HG03097 (cell line): ENCODE results near the gene OGFOD1.

Source experiments
- ATAC-seq: cut with Tn5 transposase; IDR thresholded peaks from one replicate; pipeline ENCODE4 v1.9.1; 2021; ENCODE audit not compliant: unreplicated experiment, low FRiP score

OGFOD1 gene

GRCh38 chr16:56450986-56451752 is at the start of gene OGFOD1, which contains the start of gene NUDT21:
OGFOD1 (plus strand) TSS chr16:56451554; CDS start chr16:56451613, 59 bp downstream.
NUDT21 (minus strand) TSS chr16:56451332; CDS start chr16:56451202, 130 bp downstream.
- peak; percentile 98 for ATAC-seq

DNA sequence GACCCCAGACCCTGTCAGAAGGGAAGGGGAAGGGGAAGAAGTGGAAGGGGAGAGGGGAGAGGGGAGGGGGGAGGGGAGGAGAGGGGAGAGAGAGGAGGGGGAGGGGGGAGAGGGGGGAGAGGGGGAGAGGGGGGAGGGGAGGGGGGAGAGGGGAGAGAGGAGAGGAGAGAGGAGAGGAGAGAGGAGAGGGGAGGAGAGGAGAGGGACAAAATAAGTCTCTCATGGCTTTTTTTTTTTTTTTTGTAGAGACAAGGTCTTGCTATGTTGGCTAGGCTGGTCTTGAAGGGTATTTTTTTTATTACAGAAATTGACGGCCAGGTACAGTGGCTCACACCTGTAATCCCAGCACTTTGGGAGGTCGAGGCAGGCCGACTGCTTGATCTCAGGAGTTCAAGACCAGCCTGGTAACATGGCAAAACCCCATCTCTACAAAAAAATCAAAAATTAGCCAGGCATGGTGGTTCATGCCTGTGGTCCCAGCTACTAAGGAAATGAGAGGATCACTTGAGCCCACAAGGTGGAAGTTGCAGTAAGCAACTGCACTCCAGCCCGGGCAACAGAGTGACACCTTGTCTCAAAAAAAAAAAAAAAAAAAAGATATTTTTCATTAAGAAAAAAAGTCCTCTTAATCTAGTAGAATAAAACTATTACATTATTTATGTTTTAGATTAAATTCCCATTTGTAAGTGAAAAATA is 45.2 kb upstream of the OGFOD1 start:
- no peak for ATAC-seq

GRCh38 chr16:56408379-56409098 is 42.8 kb upstream of the OGFOD1 start:
- no peak for ATAC-seq

GRCh38 chr16:56409195-56409594 is 42.2 kb upstream of the OGFOD1 start:
- no peak for ATAC-seq

- ATAC-seq: no peak
Observed at GRCh38 chr16:56411123-56411522, 40.2 kb upstream of the OGFOD1 start.

- ATAC-seq: no peak
Observed at GRCh38 chr16:56411624-56412023, 39.7 kb upstream of the OGFOD1 start.

DNA sequence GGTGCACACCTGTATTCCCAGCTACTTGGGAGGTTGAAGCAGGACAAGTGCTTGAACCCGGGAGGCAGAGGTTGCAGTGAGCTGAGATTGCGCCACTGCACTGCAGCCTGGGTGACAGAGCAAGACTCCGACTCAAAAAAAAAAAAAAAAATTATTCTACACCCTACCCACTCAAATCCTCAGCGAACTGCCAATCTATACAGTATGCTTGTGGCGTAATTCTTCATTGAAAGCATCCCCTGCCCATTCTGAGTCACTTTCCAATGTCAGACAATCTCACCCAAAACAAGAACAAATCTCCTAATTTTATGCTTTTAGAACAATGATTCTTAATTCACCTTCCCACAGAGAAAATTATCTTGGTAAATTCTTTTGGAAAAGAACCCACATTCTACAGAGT is 38.0 kb upstream of the OGFOD1 start:
- no peak for ATAC-seq

DNA sequence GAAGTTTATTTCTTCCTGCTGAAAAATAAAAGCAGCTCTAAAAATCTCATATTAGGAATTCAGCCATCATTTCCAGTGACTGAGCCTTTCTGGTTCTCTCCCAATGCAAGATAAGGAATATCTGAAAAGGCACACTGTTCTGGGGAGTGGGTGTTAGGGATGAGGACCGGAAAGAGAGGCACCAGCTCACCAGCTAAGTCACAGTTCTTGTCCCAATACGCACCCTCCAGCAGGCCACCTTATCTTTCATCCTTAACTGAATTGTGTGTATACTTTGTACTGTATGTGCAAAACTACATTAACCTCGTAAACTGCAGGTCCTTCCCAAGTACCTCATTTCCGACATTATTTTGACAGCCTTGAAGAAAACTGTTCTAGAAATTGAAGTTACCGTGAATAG is 37.0 kb upstream of the OGFOD1 start:
- ATAC-seq: no peak

- ATAC-seq: no peak
Observed at GRCh38 chr16:56415875-56416274, 35.5 kb upstream of the OGFOD1 start.

DNA sequence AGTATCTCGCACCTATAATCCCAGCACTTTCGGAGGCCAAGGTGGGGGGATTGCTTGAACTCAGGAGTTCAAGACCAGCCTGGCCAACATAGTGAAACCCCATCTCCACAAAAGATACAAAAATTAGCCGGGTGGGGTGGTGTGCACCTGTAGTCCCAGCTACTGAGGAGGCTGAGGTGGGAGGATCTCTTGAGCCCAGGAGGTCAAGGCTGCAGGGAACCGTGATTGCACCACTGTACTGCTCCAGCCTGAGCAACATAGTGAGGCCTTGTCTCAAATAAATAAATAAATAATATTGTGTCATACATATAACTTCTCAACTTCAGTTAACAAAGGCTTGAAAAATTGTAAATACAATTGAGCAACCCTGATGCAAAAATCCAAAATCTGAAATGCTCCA is 34.2 kb upstream of the OGFOD1 start:
- ATAC-seq: no peak

DNA sequence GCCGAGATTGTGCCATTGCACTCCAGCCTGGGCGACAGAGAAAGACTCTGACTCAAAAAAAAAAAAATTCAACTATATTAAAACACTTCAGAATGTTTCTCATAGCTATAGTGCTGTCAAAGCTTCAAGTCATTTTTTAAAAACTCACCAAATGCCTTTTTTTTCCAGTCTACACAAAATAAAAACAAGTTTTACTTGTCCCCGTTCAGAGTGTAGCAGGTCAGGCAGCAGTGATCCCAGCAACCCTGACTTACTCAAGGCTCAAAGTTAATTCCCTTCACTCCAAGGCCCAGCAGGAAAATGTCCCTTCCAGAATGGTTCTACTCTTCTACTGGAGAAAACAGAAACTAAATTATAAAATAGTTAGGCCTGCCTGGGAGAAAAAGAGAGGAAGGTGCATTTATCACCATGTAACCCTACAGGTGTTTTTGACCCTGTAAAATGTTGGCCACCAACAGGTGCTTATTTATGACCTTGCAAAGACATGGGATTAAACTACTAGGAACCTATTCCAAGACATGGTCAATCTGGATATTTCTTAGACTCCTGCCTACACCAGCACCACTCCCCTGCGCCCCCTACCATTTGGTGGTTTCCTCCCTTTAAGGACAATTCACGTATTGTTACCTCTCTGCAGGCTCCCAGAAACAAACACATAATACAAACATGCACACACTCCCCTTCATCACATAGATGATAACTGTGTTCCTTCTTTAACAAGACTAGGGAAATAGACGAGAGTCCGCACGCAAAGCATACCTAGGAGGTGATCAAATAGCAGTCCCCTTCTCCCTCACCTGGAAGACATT is 31.4 kb upstream of the OGFOD1 start:
- no peak for ATAC-seq

DNA sequence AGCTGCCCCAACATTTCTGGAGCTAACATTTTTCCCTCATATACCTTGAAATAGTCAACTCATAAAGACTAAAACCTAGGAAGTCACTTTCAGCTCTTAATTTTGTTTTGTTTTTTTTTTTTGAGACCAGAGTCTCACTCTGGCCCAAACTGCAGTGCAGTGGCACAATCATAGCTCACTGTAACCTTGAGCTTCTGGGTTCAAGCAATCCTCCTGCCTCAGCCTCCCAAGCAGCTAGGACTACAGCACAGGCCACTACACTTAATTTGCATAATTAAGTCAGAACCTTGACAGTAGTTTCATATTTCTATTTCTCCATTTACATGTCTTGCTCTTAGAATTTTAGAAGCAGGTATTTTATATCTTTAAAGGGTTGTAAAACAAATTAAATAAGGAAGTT is 30.7 kb upstream of the OGFOD1 start:
- no peak for ATAC-seq

DNA sequence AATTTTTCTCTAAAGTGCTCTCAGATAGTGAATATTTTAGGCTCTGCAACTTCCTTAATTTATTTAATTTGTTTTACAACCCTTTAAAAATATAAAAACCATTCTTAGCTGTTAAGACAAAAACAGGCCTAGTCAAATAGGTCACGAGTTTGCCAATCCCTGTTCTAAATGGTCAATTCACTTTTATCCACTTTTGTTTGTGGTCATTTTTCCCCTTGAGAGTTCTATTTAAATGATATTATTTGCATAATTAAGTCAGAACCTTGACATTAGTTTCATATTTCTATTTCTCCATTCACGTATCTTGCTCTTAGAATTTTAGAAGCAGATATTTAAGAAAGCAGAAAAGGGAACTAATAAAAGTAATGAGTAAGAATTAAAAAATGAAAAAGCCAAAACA is 30.0 kb upstream of the OGFOD1 start:
- no peak for ATAC-seq

- no peak for ATAC-seq
Observed at GRCh38 chr16:56421976-56422669, 29.2 kb upstream of the OGFOD1 start.

DNA sequence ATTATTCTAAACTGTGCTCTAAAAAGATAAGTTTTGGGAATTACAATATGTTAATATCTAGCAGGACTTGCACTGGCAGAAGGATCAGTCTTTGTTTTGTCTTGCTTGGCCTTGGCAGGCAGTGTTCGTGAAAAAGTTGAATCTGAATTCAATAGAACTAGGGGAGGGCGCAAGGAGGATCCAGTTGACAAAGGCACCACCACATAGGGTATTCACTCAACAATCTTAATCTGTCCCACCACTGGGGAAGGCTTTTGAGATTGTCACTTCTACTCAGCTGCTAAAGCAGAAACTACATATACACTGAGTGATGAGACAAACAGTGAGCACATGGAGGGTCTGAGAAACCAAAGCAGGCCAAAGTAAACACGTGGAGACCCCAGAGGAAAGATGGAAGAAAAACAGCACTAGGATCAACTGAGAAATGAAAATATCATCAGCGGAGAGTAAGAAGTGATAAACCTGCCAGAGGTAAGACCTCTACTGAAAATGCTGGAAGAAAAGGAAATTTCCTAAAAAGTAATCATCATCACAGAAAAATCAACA is 28.4 kb upstream of the OGFOD1 start:
- ATAC-seq: no peak

DNA sequence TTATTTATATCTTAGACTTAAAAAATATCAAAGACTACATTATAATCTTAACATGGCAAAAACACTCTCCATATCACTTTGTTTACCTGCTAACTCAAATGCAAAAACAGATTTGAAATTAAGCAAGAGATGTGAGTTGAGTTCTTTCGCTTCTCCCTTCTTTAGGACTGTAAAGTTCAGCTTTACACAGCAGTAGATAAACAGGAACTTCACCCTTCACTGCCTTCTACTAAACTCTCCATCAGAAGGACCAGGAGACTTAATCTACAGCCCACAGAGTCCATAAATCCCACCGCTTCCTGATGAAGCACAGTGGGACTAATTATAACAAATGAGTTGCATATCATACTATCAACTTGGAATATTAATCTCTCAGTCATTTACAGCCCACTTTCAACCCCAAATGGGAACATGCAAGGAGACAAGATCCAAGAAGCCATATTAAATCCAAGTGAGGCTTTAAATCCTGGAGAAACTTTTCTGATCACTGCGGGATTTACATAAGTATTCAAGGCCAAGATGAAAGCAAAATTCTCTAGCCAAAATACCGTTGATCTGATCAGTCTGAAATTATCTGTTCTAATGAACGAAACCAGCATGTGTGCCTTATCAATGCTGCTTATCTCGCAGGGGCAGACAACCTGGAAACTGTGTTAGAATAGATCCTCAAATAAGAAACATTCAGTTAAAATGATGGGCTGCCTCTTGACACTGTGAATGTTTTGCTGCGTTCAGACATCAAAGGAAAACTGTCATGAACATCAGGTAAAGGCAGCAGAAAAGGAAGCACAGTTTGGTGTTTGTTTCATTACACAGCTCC is 27.6 kb upstream of the OGFOD1 start:
- no peak for ATAC-seq

DNA sequence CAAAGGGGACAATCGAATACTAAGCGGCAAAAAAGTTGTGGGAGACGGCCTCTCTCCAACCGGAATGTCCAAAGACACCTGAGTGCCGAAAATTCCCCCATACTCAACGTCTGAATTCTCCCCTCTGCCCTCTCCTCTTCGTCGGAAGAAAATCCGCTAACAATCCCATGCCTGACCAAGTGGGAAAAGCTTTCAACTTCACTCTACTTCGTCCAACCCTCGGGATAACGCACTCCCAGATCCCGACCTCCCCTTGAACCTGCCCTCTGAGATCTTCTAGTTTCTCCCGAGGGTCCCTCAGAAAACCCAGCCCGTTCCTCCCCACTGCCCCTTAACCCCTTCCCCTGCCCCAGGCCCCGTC is 27.0 kb upstream of the OGFOD1 start:
- ATAC-seq: no peak

GRCh38 chr16:56424791-56425438 is 26.4 kb upstream of the OGFOD1 start:
- peak; percentile 31 for ATAC-seq
